GM19193 (cell line): ENCODE measurements around the gene LAMC3.
A peak's percentile ranks its signal among the peaks of the same experiment; 100 is the strongest.

ENCODE experiments used
- POLR2A ChIP-seq: IDR thresholded peaks from 4 replicates; pipeline ENCODE4 v1.6.1; 2011; ENCODE audit not compliant: insufficient read depth, insufficient read length; ENCODE audit errors: extremely low read depth

Gene LAMC3

DNA sequence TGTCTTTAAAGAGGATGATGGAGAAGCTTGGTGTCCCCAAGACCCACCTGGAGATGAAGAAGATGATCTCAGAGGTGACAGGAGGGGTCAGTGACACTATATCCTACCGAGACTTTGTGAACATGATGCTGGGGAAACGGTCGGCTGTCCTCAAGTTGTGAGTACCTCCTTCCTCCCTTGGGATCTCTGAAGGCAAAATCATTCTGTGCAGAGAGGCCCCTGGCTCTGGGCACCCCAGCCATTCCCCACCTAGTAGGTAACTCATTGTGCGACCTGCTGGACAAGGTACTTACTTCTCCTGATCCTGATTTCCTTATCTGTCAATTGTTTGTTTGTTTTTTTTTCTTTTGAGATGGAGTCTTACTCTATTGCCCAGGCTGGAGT is 108.8 kb downstream of the LAMC3 start:
- no peak for TF ChIP-seq POLR2A

DNA sequence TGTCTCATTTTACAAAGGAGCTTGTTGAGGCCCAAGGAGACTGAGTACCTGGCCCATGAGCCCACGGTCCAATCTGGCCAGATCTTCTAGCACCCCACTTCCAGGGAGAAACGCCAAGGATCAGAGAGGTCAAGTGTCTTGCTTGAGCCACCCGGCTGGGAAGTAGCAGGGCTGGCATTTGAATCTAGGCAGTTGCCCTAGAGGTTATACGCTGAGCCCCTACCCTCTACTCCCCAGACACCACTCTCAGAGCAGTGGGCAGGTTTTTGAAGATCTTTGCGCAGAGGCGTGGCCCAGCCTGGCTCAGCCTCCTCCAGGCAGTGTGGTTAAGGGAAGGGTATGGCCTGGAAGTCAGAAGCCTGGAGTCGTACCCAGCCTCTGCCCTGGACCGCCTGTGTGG is 110.6 kb downstream of the LAMC3 start:
- no peak for TF ChIP-seq POLR2A

DNA sequence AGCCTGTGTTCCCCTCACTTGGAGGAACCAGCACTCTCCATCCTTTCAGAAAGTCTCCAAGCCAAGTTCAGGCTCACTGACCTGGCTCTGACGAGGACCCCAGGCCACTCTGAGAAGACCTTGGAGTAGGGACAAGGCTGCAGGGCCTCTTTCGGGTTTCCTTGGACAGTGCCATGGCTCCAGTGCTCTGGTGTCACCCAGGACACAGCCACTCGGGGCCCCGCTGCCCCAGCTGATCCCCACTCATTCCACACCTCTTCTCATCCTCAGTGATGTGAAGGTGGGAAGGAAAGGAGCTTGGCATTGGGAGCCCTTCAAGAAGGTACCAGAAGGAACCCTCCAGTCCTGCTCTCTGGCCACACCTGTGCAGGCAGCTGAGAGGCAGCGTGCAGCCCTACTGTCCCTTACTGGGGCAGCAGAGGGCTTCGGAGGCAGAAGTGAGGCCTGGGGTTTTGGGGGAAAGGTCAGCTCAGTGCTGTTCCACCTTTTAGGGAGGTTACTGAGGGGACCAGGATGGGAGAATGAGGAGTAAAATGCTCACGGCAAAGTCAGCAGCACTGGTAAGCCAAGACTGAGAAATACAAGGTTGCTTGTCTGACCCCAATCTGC is 111.8 kb downstream of the LAMC3 start:
- TF ChIP-seq POLR2A = no peak

DNA sequence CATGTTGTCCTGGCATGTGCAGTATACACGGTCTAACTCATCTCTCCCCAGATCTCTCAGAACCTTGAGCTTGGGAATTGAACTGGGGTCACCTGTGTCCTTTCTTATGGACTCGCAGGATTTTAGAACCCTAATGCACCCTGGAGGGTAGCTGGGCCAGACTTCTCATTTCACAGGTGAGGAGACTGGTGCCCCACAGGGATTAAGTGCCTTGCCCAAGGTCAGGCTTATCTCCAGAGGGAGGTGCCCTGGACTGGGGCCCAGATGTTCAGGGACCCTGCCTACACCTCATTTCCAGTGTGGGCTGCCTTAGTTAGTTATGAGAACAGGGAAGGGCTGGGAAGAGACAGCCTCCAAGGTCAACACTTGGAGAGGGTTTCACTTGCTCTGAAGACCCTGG is 112.4 kb downstream of the LAMC3 start:
- TF ChIP-seq POLR2A = no peak

DNA sequence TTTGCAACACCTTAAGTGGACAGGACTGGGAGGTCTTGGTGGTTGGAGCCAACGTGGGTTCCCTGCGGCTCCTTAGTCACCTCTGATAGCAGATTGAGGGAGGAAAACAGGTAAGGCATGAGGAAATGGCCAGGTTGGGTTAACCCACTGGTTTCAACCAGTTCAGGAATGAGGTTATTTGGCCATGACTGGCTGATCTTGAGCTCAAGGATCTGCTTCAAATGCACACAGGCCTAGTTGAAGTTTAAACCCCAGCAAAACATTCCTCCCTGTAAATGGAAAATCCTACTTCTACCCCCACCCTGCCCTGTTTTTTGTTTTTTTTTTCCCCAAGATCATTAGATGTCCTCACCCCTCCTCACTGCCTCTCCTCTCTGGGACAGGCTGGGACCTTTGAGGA is 113.2 kb downstream of the LAMC3 start:
- no peak for TF ChIP-seq POLR2A

DNA sequence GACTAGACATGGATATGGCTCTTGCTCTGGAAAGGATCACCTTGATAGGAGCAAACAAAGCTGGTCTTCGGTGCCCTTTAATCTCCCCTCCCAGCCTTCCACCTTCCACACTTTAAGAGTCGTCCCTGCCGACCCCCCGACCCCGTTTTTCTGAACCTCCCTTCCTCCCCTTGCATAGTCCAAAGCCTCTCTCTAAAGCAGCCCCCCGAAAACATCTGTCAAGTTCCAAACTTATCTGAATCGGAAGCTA is 116.0 kb downstream of the LAMC3 start:
- no peak for TF ChIP-seq POLR2A

DNA sequence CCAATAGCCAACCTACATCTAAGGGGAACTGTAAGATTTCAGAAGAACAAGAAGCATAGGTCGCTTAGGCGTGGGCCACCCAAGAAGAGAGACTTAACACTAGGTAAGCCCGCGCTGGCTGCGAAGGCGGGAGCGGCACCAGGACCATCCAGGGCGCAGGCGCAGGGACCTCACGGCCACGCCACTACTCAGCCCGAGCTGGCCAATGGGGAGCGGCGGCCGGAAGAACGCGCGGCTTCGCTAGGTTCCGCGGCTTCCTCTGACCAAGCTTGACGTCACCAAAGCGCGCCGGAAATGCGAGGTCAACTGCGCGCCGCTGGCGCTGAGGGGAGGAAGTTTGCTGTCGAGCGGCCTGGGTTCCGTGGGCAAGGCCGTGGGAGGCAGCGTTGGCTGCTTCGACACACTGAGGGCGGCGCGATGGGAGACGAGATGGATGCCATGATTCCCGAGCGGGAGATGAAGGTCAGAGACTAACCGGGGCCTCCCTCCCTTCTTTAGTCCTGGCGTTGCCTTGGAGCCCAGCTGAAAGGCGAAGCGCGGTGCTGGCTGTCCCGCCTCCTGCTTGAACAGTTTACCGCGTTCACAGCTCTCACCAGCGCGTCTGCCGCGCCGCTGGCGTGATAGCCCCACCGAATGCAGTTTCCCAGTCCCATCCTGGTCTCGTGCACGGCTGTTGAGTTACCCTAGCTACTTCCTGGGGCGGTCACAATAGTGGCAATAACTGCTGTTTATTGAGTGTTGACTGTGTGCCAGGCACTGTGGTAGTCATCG is 116.5 kb downstream of the LAMC3 start, which contains the start of gene NUP214:
NUP214 (plus strand) TSS at position 299 of the 771 bp plus-strand sequence; CDS start at position 418, 119 bp downstream.
- peak; percentile 97 for TF ChIP-seq POLR2A

DNA sequence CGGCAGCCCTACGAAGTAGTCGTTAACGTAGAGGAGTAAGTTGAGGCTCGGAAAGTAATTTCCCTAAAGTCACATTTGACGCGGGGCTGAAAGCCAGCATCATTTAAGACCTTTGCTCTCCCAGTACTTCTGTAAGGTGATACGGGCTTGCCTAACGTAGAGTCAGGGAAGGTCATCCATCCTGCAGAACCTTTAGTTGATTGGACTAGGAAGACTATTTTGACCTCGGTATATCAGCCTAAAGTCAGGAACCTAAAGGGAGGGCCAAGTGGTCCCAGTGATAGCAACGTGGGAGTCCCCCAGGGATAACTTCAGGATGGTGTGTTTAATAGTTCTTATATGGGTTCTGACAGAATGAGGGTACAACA is 117.1 kb downstream of the LAMC3 start:
- TF ChIP-seq POLR2A = no peak

DNA sequence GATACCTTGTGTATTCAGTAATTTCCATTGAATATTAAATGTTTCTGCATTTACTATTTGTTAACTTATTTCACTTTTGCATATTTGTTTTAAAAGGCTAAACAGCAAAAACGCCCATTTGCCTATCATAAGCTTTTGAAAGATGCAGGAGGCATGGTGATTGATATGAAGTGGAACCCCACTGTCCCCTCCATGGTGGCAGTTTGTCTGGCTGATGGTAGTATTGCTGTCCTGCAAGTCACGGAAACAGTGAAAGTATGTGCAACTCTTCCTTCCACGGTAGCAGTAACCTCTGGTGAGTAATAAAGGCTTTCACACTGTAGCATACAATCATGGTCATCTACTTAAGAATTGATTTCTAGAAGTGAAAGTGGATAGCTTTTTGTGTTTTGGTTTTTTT is 120.2 kb downstream of the LAMC3 start:
- no peak for TF ChIP-seq POLR2A

DNA sequence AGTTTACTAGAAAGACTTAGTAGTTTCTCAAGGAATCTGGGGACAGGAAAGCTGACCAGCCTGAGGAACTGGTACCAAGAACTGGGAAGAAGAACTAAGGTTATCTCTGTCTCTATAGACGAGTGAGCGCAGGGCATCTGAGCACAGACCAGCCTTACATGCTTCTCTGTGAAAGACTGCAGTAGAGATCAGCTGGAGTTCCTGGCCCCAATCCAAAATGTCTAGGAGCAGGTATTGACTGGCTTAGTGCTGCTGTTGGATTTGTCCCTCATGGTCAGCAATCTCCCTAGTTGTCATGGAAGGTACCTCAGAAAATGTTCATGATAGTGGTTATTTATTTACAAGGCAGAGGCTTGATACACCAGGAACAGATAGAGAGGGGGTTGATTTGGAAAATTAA is 129.7 kb downstream of the LAMC3 start:
- TF ChIP-seq POLR2A = no peak

DNA sequence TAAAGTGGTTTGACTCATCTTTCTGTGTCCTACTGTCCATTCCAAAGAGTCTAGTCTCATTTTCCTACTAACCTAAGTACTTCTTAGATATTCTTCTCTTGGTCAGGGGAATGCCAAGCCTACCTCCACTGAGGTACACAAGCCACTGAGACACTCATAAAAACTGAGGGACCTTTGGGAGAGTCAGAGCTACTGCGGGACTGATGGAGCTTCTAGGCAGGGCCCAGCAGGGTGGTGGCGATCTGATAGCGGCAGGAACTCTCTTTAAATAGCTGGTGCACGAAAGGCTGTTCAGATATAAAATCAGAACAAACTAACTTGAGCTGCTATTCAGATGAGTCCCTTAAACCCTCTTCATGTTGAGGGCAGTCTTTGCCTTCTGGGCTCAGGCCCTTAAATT is 131.1 kb downstream of the LAMC3 start:
- TF ChIP-seq POLR2A = no peak

DNA sequence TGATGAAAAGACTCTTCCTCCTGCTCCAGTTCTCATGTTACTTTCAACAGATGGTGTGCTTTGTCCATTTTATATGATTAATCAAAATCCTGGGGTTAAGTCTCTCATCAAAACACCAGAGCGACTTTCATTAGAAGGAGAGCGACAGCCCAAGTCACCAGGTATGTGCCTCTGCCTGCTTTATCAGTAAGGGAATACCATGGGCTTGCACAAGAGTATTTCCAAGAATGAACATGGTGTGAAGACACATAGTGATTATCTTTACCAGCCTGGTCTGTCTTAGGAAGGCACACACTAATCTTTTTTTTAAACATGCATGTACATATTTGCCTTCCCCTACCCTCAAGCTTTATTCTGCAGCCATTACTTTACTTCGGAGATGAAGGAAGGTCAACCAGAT is 131.6 kb downstream of the LAMC3 start:
- TF ChIP-seq POLR2A = no peak

DNA sequence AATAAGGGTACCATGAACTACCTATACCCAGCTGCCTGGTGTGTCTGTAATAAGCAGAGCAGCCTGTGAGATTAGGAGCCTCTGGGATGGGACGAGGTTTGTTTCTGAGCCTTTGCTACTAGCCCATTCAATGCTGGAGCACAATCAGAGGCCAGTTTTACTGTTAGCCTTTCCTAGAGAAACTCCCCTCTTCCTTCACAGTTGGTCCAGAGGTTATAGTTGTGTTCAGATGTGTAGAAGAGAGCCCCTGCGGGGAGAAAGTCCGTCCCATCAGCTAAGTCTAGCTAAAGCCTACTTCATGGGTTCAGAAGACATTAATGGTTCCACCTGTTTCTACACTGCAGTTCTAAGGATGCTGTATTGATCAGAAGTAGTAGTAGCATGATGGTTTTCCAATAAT is 133.2 kb downstream of the LAMC3 start:
- no peak for TF ChIP-seq POLR2A
